Mammary microvascular endothelial cell (primary cell): Measurements from ENCODE around the gene SLC6A14. TPM values are rescaled to one million over a fixed set of nuclear protein-coding genes. Genes with fewer than 3 reads are reported as not detected.

Source experiments
- total RNA-seq: library from RNA; depleted of rRNA; stranded (reverse); fragments of >200 nt; gene quantifications from 2 replicates; pipeline ENCODE4 v1.2.3, GENCODE V29; 2015

Gene SLC6A14, protein sequence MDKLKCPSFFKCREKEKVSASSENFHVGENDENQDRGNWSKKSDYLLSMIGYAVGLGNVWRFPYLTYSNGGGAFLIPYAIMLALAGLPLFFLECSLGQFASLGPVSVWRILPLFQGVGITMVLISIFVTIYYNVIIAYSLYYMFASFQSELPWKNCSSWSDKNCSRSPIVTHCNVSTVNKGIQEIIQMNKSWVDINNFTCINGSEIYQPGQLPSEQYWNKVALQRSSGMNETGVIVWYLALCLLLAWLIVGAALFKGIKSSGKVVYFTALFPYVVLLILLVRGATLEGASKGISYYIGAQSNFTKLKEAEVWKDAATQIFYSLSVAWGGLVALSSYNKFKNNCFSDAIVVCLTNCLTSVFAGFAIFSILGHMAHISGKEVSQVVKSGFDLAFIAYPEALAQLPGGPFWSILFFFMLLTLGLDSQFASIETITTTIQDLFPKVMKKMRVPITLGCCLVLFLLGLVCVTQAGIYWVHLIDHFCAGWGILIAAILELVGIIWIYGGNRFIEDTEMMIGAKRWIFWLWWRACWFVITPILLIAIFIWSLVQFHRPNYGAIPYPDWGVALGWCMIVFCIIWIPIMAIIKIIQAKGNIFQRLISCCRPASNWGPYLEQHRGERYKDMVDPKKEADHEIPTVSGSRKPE
- total RNA-seq, result not detected in 2 replicates

DNA sequence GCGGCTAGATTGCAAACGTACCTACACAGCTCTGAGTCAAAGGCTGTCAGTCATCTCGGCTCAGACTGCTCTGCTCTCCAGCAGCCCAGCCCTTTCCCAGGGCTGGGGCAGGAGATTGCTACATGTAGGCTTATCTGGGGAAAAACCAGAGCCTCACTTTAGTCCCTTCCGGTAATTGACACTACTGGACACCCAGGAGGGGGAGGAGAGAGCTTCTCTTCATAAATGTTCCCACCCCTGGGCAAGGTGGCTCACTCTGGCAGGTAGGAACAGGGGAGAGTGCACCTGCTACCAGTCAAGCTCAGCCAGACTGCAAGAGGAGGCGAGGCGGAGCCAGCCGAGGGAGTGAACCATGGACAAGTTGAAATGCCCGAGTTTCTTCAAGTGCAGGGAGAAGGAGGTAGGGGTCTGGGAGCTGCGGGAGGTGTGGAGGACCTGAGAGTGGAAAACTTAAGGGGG is at the start of gene SLC6A14:
Gene SLC6A14, plus strand, starts transcription at position 249 of the 459 bp plus-strand sequence. Its CDS starts 104 bp downstream, at position 353.

DNA sequence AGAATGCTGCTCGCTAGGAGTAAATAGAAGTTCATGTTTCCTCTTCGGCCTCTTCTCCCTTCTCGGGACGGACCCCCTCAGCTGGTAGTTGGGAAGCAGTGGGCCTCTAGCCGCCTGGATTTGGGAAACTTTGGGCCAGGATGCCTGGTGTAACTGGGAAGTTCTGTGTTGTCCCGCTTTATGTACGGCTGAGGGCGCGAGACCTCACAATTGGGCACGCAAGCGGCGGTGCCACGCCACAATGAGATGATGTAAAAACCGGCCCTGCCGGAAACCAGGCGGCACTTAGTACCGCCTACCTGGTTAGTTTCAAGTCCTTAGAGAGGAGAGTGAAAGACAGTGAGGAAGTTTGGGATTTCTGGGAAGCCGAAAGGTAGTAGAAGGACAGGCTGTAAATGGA is 26.4 kb downstream of the SLC6A14 start, which contains the start of gene CT83:
Gene CT83, minus strand, starts transcription at position 155 of the 400 bp plus-strand sequence. Its CDS starts 120 bp downstream, at position 35.

Other genes starting within 250 kb of the SLC6A14 start
- gene CT83, start 26.4 kb downstream of the SLC6A14 start, total RNA-seq, result not detected in 2 replicates